HL-60 (cell line): ENCODE results near the gene ANKRD13D.

ENCODE experiments used
- CTCF ChIP-seq: IDR thresholded peaks from one replicate; pipeline ENCODE4 v1.5.1; 2011; ENCODE audit warnings: low read length, control low read depth, inconsistent platforms; ENCODE audit not compliant: insufficient read depth
- GABPA ChIP-seq: IDR thresholded peaks from 2 replicates; pipeline ENCODE4 v1.6.1; 2012; ENCODE audit warnings: low read depth
- POLR2AphosphoS5 ChIP-seq: IDR thresholded peaks from 2 replicates; pipeline ENCODE4 v1.6.1; 2012; ENCODE audit warnings: low read depth
- REST ChIP-seq: IDR thresholded peaks from 2 replicates; pipeline ENCODE4 v1.6.1; 2012; ENCODE audit warnings: low read depth; ENCODE audit not compliant: insufficient replicate concordance

DNA sequence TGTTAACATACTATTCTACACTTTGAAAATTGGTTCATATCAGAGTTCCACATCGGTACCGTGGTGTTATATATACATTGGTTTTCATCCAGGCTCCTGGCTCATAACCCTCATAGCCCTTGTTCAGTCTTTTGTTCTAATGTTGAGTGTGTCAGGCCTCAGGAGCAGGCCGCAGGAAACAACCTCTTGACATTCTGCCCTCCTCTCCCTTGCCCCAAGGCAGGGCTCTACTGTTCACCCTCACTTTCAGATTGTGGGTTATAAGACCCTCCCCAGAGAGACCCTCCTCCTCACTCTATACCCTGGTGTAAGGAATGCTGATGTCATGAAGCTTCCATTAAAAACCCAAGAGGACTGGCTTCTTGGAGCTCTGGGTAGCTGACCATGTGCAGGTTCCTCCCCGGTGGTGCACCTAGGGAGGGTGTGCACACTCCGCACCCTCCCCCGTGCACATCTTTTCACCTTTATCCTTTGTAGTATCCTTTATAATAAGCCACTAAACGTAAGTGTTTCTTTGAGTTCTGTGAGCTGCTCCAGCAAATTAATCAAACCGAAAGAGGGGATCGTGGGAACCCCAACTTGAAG lies 26.3 kb downstream of the ANKRD13D start:
- TF ChIP-seq CTCF (no peak), REST (no peak), POLR2AphosphoS5 (no peak), GABPA (no peak)
